PC-3 (cell line): ENCODE measurements around the gene OOSP3. TPM values are rescaled to one million over a fixed set of nuclear protein-coding genes. Genes with fewer than 3 reads are reported as not detected.
"Not testable (repeated sequence)": the region's sequence is repeated elsewhere in the genome, so short reads cannot be mapped to it uniquely, and the experiment has no call there.

Experiments
- ATAC-seq: fragments of 200-7000 bp; cut with Tn5 transposase; 2 replicates; pipeline ENCODE4 v1.9.1; 2020; ENCODE audit warnings: mild to moderate bottlenecking, moderate library complexity
- BruUV-seq: library from RNA; stranded (reverse); fragments of 400-500 nt; replicated peaks from 2 replicates; lab custom pipeline; 2021; lab: Mats Ljungman, UMichigan
- CTCF ChIA-PET: fragments of 300-600 bp; sonication (Branson Sonifier 250); formaldehyde crosslinking; loops from one replicate; lab custom pipeline; 2022; ENCODE audit warnings: antibody characterized with exemption; lab: Charles Lee
- POLR2A ChIA-PET: fragments of 300-600 bp; sonication (Branson Sonifier 250); formaldehyde crosslinking; loops from one replicate; lab custom pipeline; 2022; ENCODE audit warnings: antibody characterized with exemption; ENCODE audit not compliant: unreplicated experiment; lab: Charles Lee
- DNase-seq: peaks from one replicate; pipeline ENCODE4 v3.0.0-alpha.2; 2015
- H2AFZ ChIP-seq: fragments of 300-600 bp; sonication (generic); 2 replicates; pipeline ENCODE4 v1.6.0; 2016; ENCODE audit warnings: antibody characterized with exemption, low read length
- H3F3A ChIP-seq: fragments of 300-600 bp; sonication (generic); one replicate; pipeline ENCODE4 v1.6.0; 2017; ENCODE audit warnings: antibody characterized with exemption, low read length, control low read depth, mild to moderate bottlenecking; ENCODE audit not compliant: unreplicated experiment
- H3K27ac ChIP-seq: fragments of 300-600 bp; sonication (generic); 2 replicates; pipeline ENCODE4 v1.5.1; 2016; ENCODE audit warnings: mild to moderate bottlenecking, low read length
- H3K27me3 ChIP-seq: fragments of 300-600 bp; sonication (generic); 2 replicates; pipeline ENCODE4 v1.6.1; 2016; ENCODE audit warnings: low read length, mixed read lengths
- H3K36me3 ChIP-seq: fragments of 300-600 bp; sonication (generic); 2 replicates; pipeline ENCODE4 v1.6.1; 2016; ENCODE audit warnings: low read depth, mixed run types, low read length, mixed read lengths
- H3K4me1 ChIP-seq: fragments of 300-600 bp; sonication (generic); 2 replicates; pipeline ENCODE4 v1.5.1; 2016; ENCODE audit warnings: low read length; ENCODE audit not compliant: insufficient read depth
- H3K4me2 ChIP-seq: fragments of 300-600 bp; sonication (generic); 2 replicates; pipeline ENCODE4 v1.6.0; 2016; ENCODE audit warnings: low read length
- H3K4me3 ChIP-seq: fragments of 300-600 bp; sonication (generic); 2 replicates; pipeline ENCODE4 v1.5.1; 2016; ENCODE audit warnings: mild to moderate bottlenecking, low read length, mixed read lengths
- H3K79me2 ChIP-seq: fragments of 300-600 bp; sonication (generic); 2 replicates; pipeline ENCODE4 v1.6.1; 2017; ENCODE audit warnings: low read length, mixed read lengths
- H3K9ac ChIP-seq: fragments of 300-600 bp; sonication (generic); 2 replicates; pipeline ENCODE4 v1.6.0; 2016; ENCODE audit warnings: mild to moderate bottlenecking, low read length
- H3K9me2 ChIP-seq: fragments of 300-600 bp; sonication (generic); replicated peaks from 2 replicates; pipeline ENCODE4 v1.6.1; 2016; ENCODE audit warnings: mixed run types, low read length, mixed read lengths
- H3K9me3 ChIP-seq: fragments of 300-600 bp; sonication (generic); 2 replicates; pipeline ENCODE4 v1.6.1; 2016; ENCODE audit warnings: low read length, mixed read lengths
- H4K20me1 ChIP-seq: fragments of 300-600 bp; sonication (generic); 2 replicates; pipeline ENCODE4 v1.6.1; 2016; ENCODE audit warnings: low read length, mixed read lengths
- EZH2 ChIP-seq: fragments of 300-600 bp; sonication (generic); IDR thresholded peaks from one replicate; pipeline ENCODE4 v1.6.1; 2017; ENCODE audit warnings: antibody characterized with exemption, mild to moderate bottlenecking, low read length; ENCODE audit not compliant: unreplicated experiment
- EZH2phosphoT487 ChIP-seq: fragments of 300-600 bp; sonication (generic); IDR thresholded peaks from 2 replicates; pipeline ENCODE4 v1.6.1; 2018; ENCODE audit warnings: mild to moderate bottlenecking, antibody characterized with exemption, low read length, borderline replicate concordance
- intact Hi-C: fragments of 100-400 bp; cut with micrococcal nuclease; formaldehyde crosslinking; loops from 2 replicates; pipeline ENCODE4 v1.9.0; 2023
- total RNA-seq: library from RNA; depleted of rRNA; stranded (reverse); fragments of >200 nt; gene quantifications from 2 replicates; pipeline ENCODE4 v1.2.3, GENCODE V29; 2014
- TF ChIP-seq, protein P1 (sequence below): fragments of 300-600 bp; sonication (generic); conservative IDR thresholded peaks from 2 replicates; pipeline ENCODE4 v1.5.1; 2017; ENCODE audit warnings: antibody characterized with exemption, low read depth, mild to moderate bottlenecking, low read length

OOSP3 gene
- total RNA-seq, 1 experiment from 2014 or later, result not detected

- CTCF ChIA-PET, result interaction anchor here (0.6 kb wide), 1 partner anchor 11 kb away, joined by 3 read pairs; no protein-coding TSS in a partner anchor
- no peak for DNase-seq
- Histone ChIP-seq H3K79me2 (no peaks in the 10 kb centered on the region), H3K36me3 (no peaks in the 10 kb centered on the region), H3K9ac (no peak overlapping the region), H3K4me1 (no peaks in the 10 kb centered on the region), H3K27ac (no peak overlapping the region), H3F3A (no peaks in the 10 kb centered on the region), H2AFZ (no peak overlapping the region), H3K27me3 (no peaks in the 10 kb centered on the region), H3K4me3 (no peak overlapping the region), H3K4me2 (no peak overlapping the region), H4K20me1 (no peaks in the 10 kb centered on the region), H3K9me3 (no peaks in the 10 kb centered on the region), H3K9me2 (no peaks in the 10 kb centered on the region)
- no peak for TF ChIP-seq EZH2phosphoT487
- POLR2A ChIA-PET, result no interaction called here
- intact Hi-C loops, result no loop called here
- no TSS peak for BruUV-seq
- ATAC-seq, result no peak
Measured at GRCh38 chr11:59883597-59883996, 5.0 kb downstream of the OOSP3 start.

DNA sequence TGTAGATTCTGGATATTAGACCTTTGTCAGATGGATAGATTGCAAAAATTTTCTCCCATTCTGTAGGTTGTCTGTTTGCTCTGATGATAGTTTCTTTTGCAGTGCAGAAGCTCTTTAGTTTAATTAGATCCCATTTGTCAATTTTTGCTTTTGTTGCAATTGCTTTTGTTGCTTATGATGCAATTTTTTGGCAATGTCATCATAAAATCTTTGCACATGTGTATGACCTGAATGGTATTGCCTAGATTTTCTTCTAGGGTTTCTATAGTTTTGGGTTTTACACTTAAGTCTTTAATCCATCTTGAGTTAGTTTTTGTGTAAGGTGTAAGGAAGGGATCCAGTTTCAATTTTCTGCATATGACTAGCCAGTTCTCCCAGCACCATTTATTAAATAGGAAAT lies 8.6 kb downstream of the OOSP3 start:
- BruUV-seq, intact Hi-C loops: not testable (repeated sequence)

GRCh38 chr11:59891781-59892181 lies 13.2 kb downstream of the OOSP3 start:
- ChIA-PET POLR2A (no interaction called here), CTCF (no interaction called here)
- H3K27ac ChIP-seq, result no peak overlapping the region
- intact Hi-C loops, result no loop called here
- TF ChIP-seq EZH2, result no peak
- TF ChIP-seq, protein P1, sequence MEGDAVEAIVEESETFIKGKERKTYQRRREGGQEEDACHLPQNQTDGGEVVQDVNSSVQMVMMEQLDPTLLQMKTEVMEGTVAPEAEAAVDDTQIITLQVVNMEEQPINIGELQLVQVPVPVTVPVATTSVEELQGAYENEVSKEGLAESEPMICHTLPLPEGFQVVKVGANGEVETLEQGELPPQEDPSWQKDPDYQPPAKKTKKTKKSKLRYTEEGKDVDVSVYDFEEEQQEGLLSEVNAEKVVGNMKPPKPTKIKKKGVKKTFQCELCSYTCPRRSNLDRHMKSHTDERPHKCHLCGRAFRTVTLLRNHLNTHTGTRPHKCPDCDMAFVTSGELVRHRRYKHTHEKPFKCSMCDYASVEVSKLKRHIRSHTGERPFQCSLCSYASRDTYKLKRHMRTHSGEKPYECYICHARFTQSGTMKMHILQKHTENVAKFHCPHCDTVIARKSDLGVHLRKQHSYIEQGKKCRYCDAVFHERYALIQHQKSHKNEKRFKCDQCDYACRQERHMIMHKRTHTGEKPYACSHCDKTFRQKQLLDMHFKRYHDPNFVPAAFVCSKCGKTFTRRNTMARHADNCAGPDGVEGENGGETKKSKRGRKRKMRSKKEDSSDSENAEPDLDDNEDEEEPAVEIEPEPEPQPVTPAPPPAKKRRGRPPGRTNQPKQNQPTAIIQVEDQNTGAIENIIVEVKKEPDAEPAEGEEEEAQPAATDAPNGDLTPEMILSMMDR, result no peak
- TF ChIP-seq EZH2phosphoT487, result no peak
- no peak overlapping the region for H2AFZ ChIP-seq
- H3K4me1 ChIP-seq, result 0 out of 2 replicates have a peak, but pooled peaks cover 6% of the 10 kb centered on the region
- H3F3A ChIP-seq, result no peaks in the 10 kb centered on the region
- no peaks in the 10 kb centered on the region for H3K9me3 ChIP-seq
- H3K4me3 ChIP-seq, result no peak overlapping the region
- H4K20me1 ChIP-seq, result no peaks in the 10 kb centered on the region
- H3K79me2 ChIP-seq, result no peaks in the 10 kb centered on the region
- ATAC-seq (no peak), DNase-seq (no peak)
- no peaks in the 10 kb centered on the region for H3K36me3 ChIP-seq
- H3K9ac ChIP-seq, result no peak overlapping the region
- H3K4me2 ChIP-seq, result no peak overlapping the region
- H3K27me3 ChIP-seq, result no peaks in the 10 kb centered on the region
- BruUV-seq, result no TSS peak
- no peaks in the 10 kb centered on the region for H3K9me2 ChIP-seq

More for the DNA sequence above, 8.6 kb downstream of the OOSP3 start:
- H2AFZ ChIP-seq, H3K9me3 ChIP-seq, H3K36me3 ChIP-seq, ATAC-seq, CTCF ChIA-PET, H3K4me1 ChIP-seq, H3K27me3 ChIP-seq, POLR2A ChIA-PET, H3K27ac ChIP-seq, H3K79me2 ChIP-seq, H3K9ac ChIP-seq, H3K9me2 ChIP-seq, H3F3A ChIP-seq, H3K4me2 ChIP-seq, H3K4me3 ChIP-seq, DNase-seq, H4K20me1 ChIP-seq: not testable (repeated sequence)

DNA sequence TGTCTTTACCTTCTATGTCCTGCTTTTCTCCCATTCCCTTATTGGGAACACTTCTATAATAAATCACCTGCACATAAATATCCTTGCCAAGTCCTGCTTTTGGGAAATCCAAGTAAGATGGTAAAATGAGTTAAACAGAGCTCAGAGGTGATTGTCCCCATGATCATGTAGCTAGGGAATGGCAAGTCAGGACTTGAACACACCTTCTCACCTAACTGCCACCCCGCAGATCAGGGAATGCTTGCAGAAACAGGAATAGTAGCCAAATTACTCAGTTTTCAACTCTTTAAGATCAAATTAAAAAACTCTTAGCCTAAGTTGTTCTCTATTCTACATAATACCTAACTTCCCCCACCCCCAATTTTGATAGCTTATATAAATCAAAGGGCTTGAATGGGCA lies 16.0 kb downstream of the OOSP3 start:
- Histone ChIP-seq H4K20me1 (no peaks in the 10 kb centered on the region), H2AFZ (no peak overlapping the region), H3K4me3 (no peak overlapping the region), H3F3A (no peaks in the 10 kb centered on the region), H3K36me3 (no peaks in the 10 kb centered on the region), H3K9ac (no peak overlapping the region), H3K79me2 (no peaks in the 10 kb centered on the region), H3K4me1 (peaks cover 20% of the 10 kb centered on the region), H3K27ac (no peak overlapping the region), H3K9me2 (no peaks in the 10 kb centered on the region), H3K4me2 (no peak overlapping the region), H3K9me3 (no peaks in the 10 kb centered on the region), H3K27me3 (no peaks in the 10 kb centered on the region)
- POLR2A ChIA-PET, result no interaction called here
- CTCF ChIA-PET, result interaction anchor here (0.5 kb wide), 1 partner anchor 11 kb away, joined by 3 read pairs; no protein-coding TSS in a partner anchor
- ATAC-seq (no peak), DNase-seq (no peak)
- no TSS peak for BruUV-seq
- TF ChIP-seq, protein P1, result no peak
- TF ChIP-seq EZH2 (no peak), EZH2phosphoT487 (no peak)
- intact Hi-C loops, result no loop called here
